Skeletal muscle satellite cell (primary cell): Measurements from ENCODE around the gene ARPC5. TPM values are rescaled to one million over a fixed set of nuclear protein-coding genes. Genes with fewer than 3 reads are reported as not detected.
"Not testable (repeated sequence)": the region's sequence is repeated elsewhere in the genome, so short reads cannot be mapped to it uniquely, and the experiment has no call there.

ENCODE experiments used
- H3K27me3 ChIP-seq: 2 replicates; pipeline ENCODE4 v1.7.0; 2013; ENCODE audit warnings: low read length; ENCODE audit not compliant: control insufficient read depth, insufficient read depth
- H3K36me3 ChIP-seq: 2 replicates; pipeline ENCODE4 v1.7.0; 2013; ENCODE audit warnings: mild to moderate bottlenecking, control low read depth, low read length; ENCODE audit not compliant: insufficient read depth
- H3K4me1 ChIP-seq: 2 replicates; pipeline ENCODE4 v1.7.0; 2013; ENCODE audit warnings: low read length; ENCODE audit not compliant: control insufficient read depth, insufficient read depth
- H3K4me2 ChIP-seq: 2 replicates; pipeline ENCODE4 v1.7.0; 2013; ENCODE audit warnings: mild to moderate bottlenecking, low read length
- H3K4me3 ChIP-seq: 2 replicates; pipeline ENCODE4 v1.7.0; 2013; ENCODE audit warnings: low read length
- H3K9ac ChIP-seq: 2 replicates; pipeline ENCODE4 v1.7.0; 2013; ENCODE audit warnings: mild to moderate bottlenecking, low read depth, low read length, moderate library complexity
- H3K9me3 ChIP-seq: replicated peaks from 2 replicates; pipeline ENCODE4 v1.7.0; 2013; ENCODE audit warnings: mild to moderate bottlenecking, control low read depth, low read length
- total RNA-seq: library from RNA; depleted of rRNA; stranded (reverse); fragments of >200 nt; gene quantifications from 2 replicates; pipeline ENCODE4 v1.2.3, GENCODE V29; 2012; rRNA removed

Gene ARPC5
- 165 and 175 TPM in 2 replicates for total RNA-seq

- H3K4me2 ChIP-seq: peak within 1 kb of the TSS; percentile 92
- H3K4me3 ChIP-seq: peak within 1 kb of the TSS; percentile 88
- H3K4me1 ChIP-seq: peaks cover 24% of the 10 kb centered on the region
- no peaks in the 10 kb centered on the region for H3K27me3 ChIP-seq
- peaks cover 8% of the 10 kb centered on the region for H3K36me3 ChIP-seq
- peak within 1 kb of the TSS; percentile 96 for H3K9ac ChIP-seq
- no peaks in the 10 kb centered on the region for H3K9me3 ChIP-seq
Observed at GRCh38 chr1:183635606-183636333, at the start of gene ARPC5. Gene ARPC5 (minus strand): TSS chr1:183635783. CDS start chr1:183635659, 124 bp downstream.

DNA sequence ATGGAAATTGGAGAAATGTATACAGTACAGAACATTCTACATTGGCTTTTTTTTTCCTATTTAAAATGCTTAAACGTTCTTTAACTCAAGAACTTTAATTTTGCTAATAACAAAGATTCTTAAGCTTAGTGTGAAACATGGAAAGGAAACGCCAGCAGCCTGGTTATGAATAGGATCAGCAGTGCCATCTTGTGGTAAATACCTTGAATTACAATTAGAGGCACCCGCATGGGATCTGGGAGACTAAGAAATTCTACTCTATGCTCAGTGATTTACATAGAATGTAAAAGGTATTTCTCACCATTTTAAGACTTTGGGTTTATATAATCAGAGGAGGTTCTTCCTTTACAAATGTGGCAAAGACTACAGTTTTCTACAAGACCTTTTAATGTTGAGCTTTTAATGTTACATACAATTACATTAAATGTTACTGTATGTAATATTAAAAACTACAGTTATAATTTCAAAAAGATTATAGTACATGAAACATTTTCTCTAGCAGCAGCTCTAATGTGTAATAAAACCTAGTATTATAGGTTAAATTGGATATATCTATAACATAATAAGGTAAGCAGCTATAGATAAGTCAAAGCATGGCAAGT lies 49.6 kb upstream of the ARPC5 start:
- H3K27me3 ChIP-seq: no peaks in the 10 kb centered on the region
- H3K9me3 ChIP-seq: no peaks in the 10 kb centered on the region
- no peaks in the 10 kb centered on the region for H3K36me3 ChIP-seq
- H3K4me3 ChIP-seq: no peak overlapping the region
- H3K9ac ChIP-seq: no peak overlapping the region
- no peak overlapping the region for H3K4me2 ChIP-seq
- no peaks in the 10 kb centered on the region for H3K4me1 ChIP-seq

- H3K4me1 ChIP-seq, H3K4me2 ChIP-seq, H3K9me3 ChIP-seq, H3K4me3 ChIP-seq, H3K9ac ChIP-seq, H3K27me3 ChIP-seq, H3K36me3 ChIP-seq: not testable (repeated sequence)
Observed at GRCh38 chr1:183679363-183679762, 43.8 kb upstream of the ARPC5 start.

DNA sequence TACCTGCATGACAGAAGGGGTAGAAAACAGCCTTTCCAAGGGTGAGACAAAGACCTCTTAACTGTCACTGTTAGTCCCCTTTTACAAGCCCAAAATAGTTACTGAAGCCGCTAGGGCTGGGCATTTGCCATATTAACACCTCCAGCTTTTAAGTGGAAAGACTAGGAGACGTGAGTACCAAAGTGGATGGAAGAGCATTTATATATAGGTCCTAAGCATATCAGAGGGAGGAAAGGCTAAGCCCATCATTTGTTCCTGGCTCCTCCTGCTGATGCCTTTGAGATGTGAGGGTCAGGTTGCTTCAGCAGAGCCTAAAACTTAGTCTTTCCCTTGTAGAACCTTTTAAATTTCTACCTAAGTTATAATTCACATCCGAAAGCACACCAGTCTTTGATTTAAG lies 43.2 kb upstream of the ARPC5 start:
- Histone ChIP-seq H3K36me3 (no peaks in the 10 kb centered on the region), H3K9me3 (no peaks in the 10 kb centered on the region), H3K9ac (no peak overlapping the region), H3K4me3 (no peak overlapping the region), H3K27me3 (no peaks in the 10 kb centered on the region), H3K4me1 (no peaks in the 10 kb centered on the region), H3K4me2 (no peak overlapping the region)

DNA sequence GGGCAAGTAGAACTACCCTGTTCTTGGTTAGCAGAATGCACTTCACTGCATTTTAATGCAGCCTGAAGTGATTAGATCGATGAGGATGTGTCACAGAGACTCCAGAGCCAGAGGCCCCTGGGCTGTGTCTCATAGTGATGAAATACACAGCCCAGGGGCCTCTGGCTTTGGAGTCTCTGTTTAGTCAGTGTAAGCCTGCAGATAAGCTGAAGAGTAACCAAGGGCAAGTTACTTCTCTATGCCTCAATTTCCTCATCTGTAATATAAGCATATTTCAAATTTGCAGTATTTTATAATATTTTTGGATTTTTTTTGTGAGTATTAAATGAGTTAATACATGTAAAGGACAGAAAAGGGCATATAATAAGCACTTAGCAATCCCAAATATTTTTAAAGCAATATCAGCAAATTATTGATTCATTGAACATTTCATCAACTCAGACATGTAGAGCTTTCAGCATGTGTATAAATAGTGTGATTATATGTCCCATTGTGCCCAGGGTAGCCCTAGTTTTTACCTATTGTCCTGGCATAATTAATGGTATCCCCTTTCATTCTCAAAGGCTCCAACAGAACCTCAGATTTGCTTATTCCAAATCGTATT lies 41.1 kb upstream of the ARPC5 start:
- H3K9me3 ChIP-seq: no peaks in the 10 kb centered on the region
- H3K36me3 ChIP-seq: no peaks in the 10 kb centered on the region
- no peaks in the 10 kb centered on the region for H3K27me3 ChIP-seq
- no peak overlapping the region for H3K9ac ChIP-seq
- no peaks in the 10 kb centered on the region for H3K4me1 ChIP-seq
- H3K4me3 ChIP-seq: no peak overlapping the region
- no peak overlapping the region for H3K4me2 ChIP-seq

- Histone ChIP-seq H3K36me3 (no peaks in the 10 kb centered on the region), H3K9ac (no peak overlapping the region), H3K4me1 (no peaks in the 10 kb centered on the region), H3K9me3 (no peaks in the 10 kb centered on the region), H3K27me3 (no peaks in the 10 kb centered on the region), H3K4me2 (no peak overlapping the region), H3K4me3 (no peak overlapping the region)
Observed at GRCh38 chr1:183675883-183676585, 40.5 kb upstream of the ARPC5 start.

- Histone ChIP-seq H3K9ac (no peak overlapping the region), H3K9me3 (no peaks in the 10 kb centered on the region), H3K4me2 (no peak overlapping the region), H3K4me3 (no peak overlapping the region), H3K27me3 (no peaks in the 10 kb centered on the region), H3K4me1 (no peaks in the 10 kb centered on the region), H3K36me3 (no peaks in the 10 kb centered on the region)
Observed at GRCh38 chr1:183675381-183675780, 39.8 kb upstream of the ARPC5 start.

- Histone ChIP-seq H3K4me2 (no peak overlapping the region), H3K9me3 (no peaks in the 10 kb centered on the region), H3K36me3 (no peaks in the 10 kb centered on the region), H3K4me3 (no peak overlapping the region), H3K27me3 (no peaks in the 10 kb centered on the region), H3K4me1 (no peaks in the 10 kb centered on the region), H3K9ac (no peak overlapping the region)
Observed at GRCh38 chr1:183674886-183675285, 39.3 kb upstream of the ARPC5 start.

DNA sequence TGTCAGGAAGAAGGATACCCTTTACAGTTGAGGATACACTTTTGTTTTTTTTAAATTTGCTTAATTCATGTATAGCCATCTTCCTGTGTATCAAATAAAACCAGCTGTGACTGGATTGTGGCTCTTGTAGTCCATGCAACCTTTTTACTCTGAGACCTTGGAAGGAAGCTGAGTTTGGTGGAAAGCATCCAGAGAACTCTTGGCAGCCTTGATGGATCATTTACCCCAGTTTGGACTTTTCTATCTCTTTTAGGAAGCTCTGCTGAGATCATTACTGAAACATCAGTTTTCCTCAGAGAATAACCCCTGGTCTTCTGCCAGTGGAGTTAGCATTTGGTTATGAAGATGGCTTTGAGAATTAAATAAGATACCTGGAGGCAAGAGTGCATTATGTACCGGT lies 38.8 kb upstream of the ARPC5 start:
- no peak overlapping the region for H3K4me2 ChIP-seq
- no peak overlapping the region for H3K9ac ChIP-seq
- no peaks in the 10 kb centered on the region for H3K9me3 ChIP-seq
- no peaks in the 10 kb centered on the region for H3K27me3 ChIP-seq
- no peaks in the 10 kb centered on the region for H3K4me1 ChIP-seq
- H3K4me3 ChIP-seq: no peak overlapping the region
- H3K36me3 ChIP-seq: no peaks in the 10 kb centered on the region

GRCh38 chr1:183673605-183674323 lies 38.2 kb upstream of the ARPC5 start:
- no peaks in the 10 kb centered on the region for H3K36me3 ChIP-seq
- no peaks in the 10 kb centered on the region for H3K4me1 ChIP-seq
- H3K4me3 ChIP-seq: no peak overlapping the region
- H3K4me2 ChIP-seq: no peak overlapping the region
- no peak overlapping the region for H3K9ac ChIP-seq
- H3K27me3 ChIP-seq: no peaks in the 10 kb centered on the region
- no peaks in the 10 kb centered on the region for H3K9me3 ChIP-seq

GRCh38 chr1:183670169-183670568 lies 34.6 kb upstream of the ARPC5 start:
- Histone ChIP-seq H3K4me2 (no peak overlapping the region), H3K4me1 (no peaks in the 10 kb centered on the region), H3K9me3 (no peaks in the 10 kb centered on the region), H3K4me3 (no peak overlapping the region), H3K36me3 (no peaks in the 10 kb centered on the region), H3K27me3 (no peaks in the 10 kb centered on the region), H3K9ac (no peak overlapping the region)
